ENCODE data around the gene SORCS2. TPM values are rescaled to one million over a fixed set of nuclear protein-coding genes. Genes with fewer than 3 reads are reported as not detected.
A peak's percentile ranks its signal among the peaks of the same experiment; 100 is the strongest.

SORCS2 gene
- total RNA-seq, 1 donor from 2014 or later, result 13.4 TPM

GRCh38 chr4:7182616-7183015 lies 9.7 kb upstream of the SORCS2 start:
- H3K4me3 Mint-ChIP-seq, result no peak overlapping the region
- peaks cover 14% of the 10 kb centered on the region for H3K27me3 Mint-ChIP-seq
- no peak overlapping the region for H3K27ac Mint-ChIP-seq
- H3K36me3 Mint-ChIP-seq, result peaks cover 4% of the 10 kb centered on the region
- peaks cover 12% of the 10 kb centered on the region for H3K9me3 Mint-ChIP-seq
- H3K4me1 Mint-ChIP-seq (ENCODE audit: unreplicated experiment), result no peaks in the 10 kb centered on the region
- DNase-seq (ENCODE audit: extremely low spot score, unreplicated experiment), result no peak
- TF ChIP-seq CTCF (conservative IDR thresholded peaks at IDR 0.05), result no peak

- H3K36me3 Mint-ChIP-seq, result peaks cover 4% of the 10 kb centered on the region
- DNase-seq (ENCODE audit: extremely low spot score, unreplicated experiment), result no peak
- H3K9me3 Mint-ChIP-seq, result peaks cover 12% of the 10 kb centered on the region
- no peaks in the 10 kb centered on the region for H3K4me1 Mint-ChIP-seq (ENCODE audit: unreplicated experiment)
- H3K4me3 Mint-ChIP-seq, result no peak overlapping the region
- no peak for TF ChIP-seq CTCF (conservative IDR thresholded peaks at IDR 0.05)
- H3K27ac Mint-ChIP-seq, result peak overlapping the region; percentile 30
- H3K27me3 Mint-ChIP-seq, result peaks cover 19% of the 10 kb centered on the region
Measured at GRCh38 chr4:7183161-7183560, 9.2 kb upstream of the SORCS2 start.

- H3K27ac Mint-ChIP-seq, result peak overlapping the region; percentile 30
- H3K4me1 Mint-ChIP-seq (ENCODE audit: unreplicated experiment), result no peaks in the 10 kb centered on the region
- H3K36me3 Mint-ChIP-seq, result peaks cover 4% of the 10 kb centered on the region
- H3K27me3 Mint-ChIP-seq, result peaks cover 27% of the 10 kb centered on the region
- peaks cover 12% of the 10 kb centered on the region for H3K9me3 Mint-ChIP-seq
- DNase-seq (ENCODE audit: extremely low spot score, unreplicated experiment), result no peak
- no peak for TF ChIP-seq CTCF (conservative IDR thresholded peaks at IDR 0.05)
- no peak overlapping the region for H3K4me3 Mint-ChIP-seq
Measured at GRCh38 chr4:7183780-7184460, 8.4 kb upstream of the SORCS2 start.

- no peak for TF ChIP-seq CTCF (conservative IDR thresholded peaks at IDR 0.05)
- no peaks in the 10 kb centered on the region for H3K4me1 Mint-ChIP-seq (ENCODE audit: unreplicated experiment)
- H3K4me3 Mint-ChIP-seq, result no peak overlapping the region
- DNase-seq (ENCODE audit: extremely low spot score, unreplicated experiment), result no peak
- H3K27ac Mint-ChIP-seq, result no peak overlapping the region
- H3K27me3 Mint-ChIP-seq, result peaks cover 43% of the 10 kb centered on the region
- H3K36me3 Mint-ChIP-seq, result no peaks in the 10 kb centered on the region
- peaks cover 6% of the 10 kb centered on the region for H3K9me3 Mint-ChIP-seq
Measured at GRCh38 chr4:7185487-7186030, 6.8 kb upstream of the SORCS2 start.

- peak; percentile 52 for TF ChIP-seq CTCF (conservative IDR thresholded peaks at IDR 0.05)
- H3K9me3 Mint-ChIP-seq, result peaks cover 6% of the 10 kb centered on the region
- peaks cover 48% of the 10 kb centered on the region for H3K27me3 Mint-ChIP-seq
- no peak overlapping the region for H3K4me3 Mint-ChIP-seq
- H3K4me1 Mint-ChIP-seq (ENCODE audit: unreplicated experiment), result no peaks in the 10 kb centered on the region
- no peak for DNase-seq (ENCODE audit: extremely low spot score, unreplicated experiment)
- no peaks in the 10 kb centered on the region for H3K36me3 Mint-ChIP-seq
- no peak overlapping the region for H3K27ac Mint-ChIP-seq
Measured at GRCh38 chr4:7186031-7186430, 6.3 kb upstream of the SORCS2 start.
